IMR-90 (cell line): ENCODE measurements around the gene FAM118A. TPM values are rescaled to one million over a fixed set of nuclear protein-coding genes. Genes with fewer than 3 reads are reported as not detected.

ENCODE experiments used
- ATAC-seq: fragments of 200-7000 bp; cut with Tn5 transposase; 2 replicates; pipeline ENCODE4 v1.9.1; 2020; ENCODE audit warnings: low read depth, mild to moderate bottlenecking, moderate library complexity
- BruUV-seq: library from RNA; stranded (reverse); fragments of 400-500 nt; replicated peaks from 2 replicates; lab custom pipeline; 2021; lab: Mats Ljungman, UMichigan
- CTCF ChIA-PET: fragments of 300-600 bp; formaldehyde crosslinking; extraction: SDS; loops from one replicate; lab custom pipeline; 2021; ENCODE audit warnings: antibody characterized with exemption; lab: Yijun Ruan, JAX
- POLR2A ChIA-PET: fragments of 300-600 bp; sonication (Branson Sonifier 250); formaldehyde crosslinking; loops from one replicate; lab custom pipeline; 2022; ENCODE audit warnings: antibody characterized with exemption; ENCODE audit not compliant: unreplicated experiment; lab: Charles Lee
- DNase-seq: peaks from one replicate; pipeline ENCODE4 v3.0.0; 2013
- H2AFZ ChIP-seq: replicated peaks from 2 replicates; pipeline ENCODE3; 2013; ENCODE audit warnings: low read length, mild to moderate bottlenecking; ENCODE audit not compliant: poor library complexity
- H2AK5ac ChIP-seq: 2 replicates; pipeline ENCODE4 v1.6.1; 2013; ENCODE audit warnings: low read depth, low read length, inconsistent platforms
- H2AK9ac ChIP-seq: replicated peaks from 2 replicates; pipeline ENCODE3; 2013; ENCODE audit warnings: mild to moderate bottlenecking, low read depth, low read length, moderate library complexity; ENCODE audit not compliant: poor library complexity
- H2BK120ac ChIP-seq: 2 replicates; pipeline ENCODE4 v1.6.1; 2013; ENCODE audit warnings: low read depth, low read length, inconsistent platforms
- H2BK15ac ChIP-seq: 3 replicates; pipeline ENCODE4 v1.6.1; 2013; ENCODE audit warnings: low read depth, low read length, inconsistent platforms
- H2BK20ac ChIP-seq: 2 replicates; pipeline ENCODE4 v1.6.1; 2013; ENCODE audit warnings: low read depth, mild to moderate bottlenecking, inconsistent platforms, low read length, moderate library complexity
- H2BK5ac ChIP-seq: 2 replicates; pipeline ENCODE4 v1.6.1; 2013; ENCODE audit warnings: mild to moderate bottlenecking, low read depth, low read length, inconsistent platforms; ENCODE audit not compliant: poor library complexity, severe bottlenecking
- H3K14ac ChIP-seq: replicated peaks from 2 replicates; pipeline ENCODE4 v1.6.1; 2013; ENCODE audit warnings: low read depth, low read length, inconsistent platforms
- H3K18ac ChIP-seq: 2 replicates; pipeline ENCODE4 v1.6.1; 2013; ENCODE audit warnings: low read depth, low read length, control low read depth
- H3K23ac ChIP-seq: 2 replicates; pipeline ENCODE4 v1.6.1; 2013; ENCODE audit warnings: low read depth, low read length, inconsistent platforms
- H3K27ac ChIP-seq: 2 replicates; pipeline ENCODE4 v1.5.1; 2013; ENCODE audit warnings: mild to moderate bottlenecking, control low read depth, low read length; ENCODE audit not compliant: insufficient read depth
- H3K27me3 ChIP-seq: 2 replicates; pipeline ENCODE4 v1.6.1; 2013; ENCODE audit warnings: low read length; ENCODE audit not compliant: control insufficient read depth, insufficient read depth
- H3K36me3 ChIP-seq: 2 replicates; pipeline ENCODE4 v1.6.1; 2013; ENCODE audit warnings: low read length, mixed read lengths; ENCODE audit not compliant: control insufficient read depth, insufficient read depth
- H3K4ac ChIP-seq: 2 replicates; pipeline ENCODE4 v1.6.1; 2013; ENCODE audit warnings: low read depth, low read length, inconsistent platforms
- H3K4me1 ChIP-seq: 2 replicates; pipeline ENCODE4 v1.6.1; 2013; ENCODE audit warnings: low read length, mixed read lengths; ENCODE audit not compliant: control insufficient read depth, insufficient read depth
- H3K4me2 ChIP-seq: 2 replicates; pipeline ENCODE4 v1.6.1; 2013; ENCODE audit warnings: low read depth, mild to moderate bottlenecking, control low read depth, low read length, moderate library complexity
- H3K4me3 ChIP-seq: 2 replicates; pipeline ENCODE4 v1.5.1; 2013; ENCODE audit warnings: low read depth, mild to moderate bottlenecking, control low read depth, low read length, moderate library complexity; ENCODE audit not compliant: insufficient read depth
- H3K56ac ChIP-seq: 2 replicates; pipeline ENCODE4 v1.6.1; 2013; ENCODE audit warnings: low read length, inconsistent platforms; ENCODE audit not compliant: insufficient read depth; ENCODE audit errors: extremely low read depth
- H3K79me1 ChIP-seq, 2 experiments: 2 replicates each; pipeline ENCODE4 v1.6.1; 2013; ENCODE audit warnings: low read length in 2 of 2, inconsistent platforms in 1 of 2, low read depth in 1 of 2
- H3K9ac ChIP-seq: 2 replicates; pipeline ENCODE4 v1.6.1; 2013; ENCODE audit warnings: low read depth, low read length, control low read depth
- H3K9me1 ChIP-seq: 2 replicates; pipeline ENCODE4 v1.6.1; 2013; ENCODE audit warnings: low read length, inconsistent platforms; ENCODE audit not compliant: insufficient read depth
- H3K9me3 ChIP-seq: 2 replicates; pipeline ENCODE4 v1.6.1; 2013; ENCODE audit warnings: low read length; ENCODE audit not compliant: control insufficient read depth, insufficient read depth
- H4K20me1 ChIP-seq: 2 replicates; pipeline ENCODE4 v1.6.1; 2013; ENCODE audit warnings: low read length, inconsistent platforms; ENCODE audit not compliant: insufficient read depth
- H4K5ac ChIP-seq: 2 replicates; pipeline ENCODE4 v1.6.1; 2013; ENCODE audit warnings: mild to moderate bottlenecking, low read depth, low read length, control low read depth
- H4K8ac ChIP-seq, 2 experiments: 2 replicates each; pipeline ENCODE4 v1.6.1; 2013; ENCODE audit warnings: low read depth in 2 of 2, low read length in 2 of 2, control low read depth in 1 of 2, inconsistent platforms in 1 of 2
- H4K91ac ChIP-seq: 2 replicates; pipeline ENCODE4 v1.6.1; 2013; ENCODE audit warnings: low read depth, low read length, inconsistent platforms; ENCODE audit not compliant: insufficient read depth
- CEBPB ChIP-seq: IDR thresholded peaks from 2 replicates; pipeline ENCODE4 v1.6.1; 2012; ENCODE audit warnings: low read depth, low read length, improper control_type of control experiment
- WGBS, 2 experiments: methylation state at CpG; one replicate each; pipeline versions ENCODE4 v1.1.5 to v1.1.7; 2013; ENCODE audit warnings: missing lambda C conversion rate in 2 of 2; ENCODE audit not compliant: insufficient read length in 1 of 2; ENCODE audit errors: extremely low coverage in 2 of 2; 5-methylcytosine and 5-hydroxymethylcytosine counted together
- dilution Hi-C: fragments of 300-500 bp; cut with HindIII; formaldehyde crosslinking; loops from one replicate; pipeline ENCODE4 v1.14.3; 2018; ENCODE audit warnings: low sequenced_read_pairs; ENCODE audit not compliant: unreplicated experiment
- in situ Hi-C: fragments of 300-500 bp; cut with MboI; formaldehyde crosslinking; loops from 3 replicates; pipeline ENCODE4 v1.14.3; 2019; ENCODE audit warnings: low sequenced_read_pairs, inconsistent platforms, mixed read lengths
- intact Hi-C: fragments of 100-400 bp; cut with micrococcal nuclease; formaldehyde crosslinking; loops from 2 replicates; pipeline ENCODE4 v1.10.0; 2022
- polyA plus RNA-seq, 3 experiments: library from polyadenylated mRNA; depleted of rRNA; stranded (reverse); fragments of >200 nt; gene quantifications; 2 replicates each; pipeline ENCODE4 v1.2.3, GENCODE V29; 2012; ENCODE audit warnings: low replicate concordance in 1 of 3
- total RNA-seq: library from RNA; depleted of rRNA; stranded (reverse); fragments of >200 nt; gene quantifications from 2 replicates; pipeline ENCODE4 v1.2.3, GENCODE V29; 2012
- TF ChIP-seq, protein P1 (sequence below): fragments of 150-350 bp; IDR thresholded peaks from 2 replicates; pipeline ENCODE4 v1.6.1; 2017; ENCODE audit warnings: mild to moderate bottlenecking, antibody characterized with exemption, low read length, low read depth

The FAM118A gene
- total and polyA plus RNA-seq, 2 of the 4 experiments (the other 2 are of a cell fraction), result 20.6 to 95.6 TPM

DNA sequence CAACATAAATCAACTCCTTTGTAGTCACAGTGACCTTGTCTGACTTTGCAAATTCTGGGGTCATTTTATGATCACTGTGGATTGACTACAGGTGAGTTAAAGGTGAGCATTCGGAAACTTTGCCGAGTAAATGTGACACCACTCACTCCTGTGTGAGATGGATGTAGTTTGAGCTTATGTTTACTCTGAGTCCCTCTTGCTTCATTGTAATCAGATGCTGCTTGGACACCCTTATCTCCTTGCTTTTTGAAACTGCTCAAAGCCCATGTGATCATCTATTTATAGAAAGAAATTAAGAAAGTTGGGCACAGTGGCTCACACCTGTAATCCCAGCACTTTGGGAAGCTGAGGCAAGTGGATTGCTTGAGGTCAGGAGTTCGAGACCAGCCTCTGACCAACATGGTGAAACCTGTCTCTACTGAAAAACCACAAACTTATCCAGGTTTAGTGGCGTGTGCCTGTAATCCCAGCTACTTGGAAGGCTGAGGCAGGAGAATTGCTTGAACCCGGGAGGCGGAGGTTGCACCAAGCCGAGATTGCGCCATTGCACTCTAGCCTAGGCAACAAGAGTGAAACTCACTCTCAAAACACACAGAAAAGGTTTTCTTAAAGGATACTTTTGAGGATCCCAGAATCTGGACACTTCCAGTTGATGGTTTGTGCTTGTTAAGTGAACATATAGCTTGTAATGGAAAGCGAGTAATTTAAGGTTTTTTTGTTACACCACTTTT, 7.2 kb downstream of the FAM118A start:
- H3K14ac ChIP-seq, result no peak overlapping the region
- H3K79me1 ChIP-seq, result peaks cover 21 to 79% of the 10 kb centered on the region in 2 experiments
- H2AFZ ChIP-seq, result no peak overlapping the region
- H3K9ac ChIP-seq, result no peak overlapping the region
- H3K27ac ChIP-seq, result no peak overlapping the region; the same call in 1 of the 2 replicates
- no peak overlapping the region for H2BK5ac ChIP-seq
- no peak overlapping the region for H3K4me2 ChIP-seq
- 0 out of 2 replicates have a peak, but pooled peaks have one; percentile 9 for TF ChIP-seq CEBPB
- TF ChIP-seq, protein P1, sequence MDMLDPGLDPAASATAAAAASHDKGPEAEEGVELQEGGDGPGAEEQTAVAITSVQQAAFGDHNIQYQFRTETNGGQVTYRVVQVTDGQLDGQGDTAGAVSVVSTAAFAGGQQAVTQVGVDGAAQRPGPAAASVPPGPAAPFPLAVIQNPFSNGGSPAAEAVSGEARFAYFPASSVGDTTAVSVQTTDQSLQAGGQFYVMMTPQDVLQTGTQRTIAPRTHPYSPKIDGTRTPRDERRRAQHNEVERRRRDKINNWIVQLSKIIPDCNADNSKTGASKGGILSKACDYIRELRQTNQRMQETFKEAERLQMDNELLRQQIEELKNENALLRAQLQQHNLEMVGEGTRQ, result no peak
- H3K4me3 ChIP-seq, result no peak overlapping the region
- H3K4me1 ChIP-seq, result peaks cover 22% of the 10 kb centered on the region
- H2BK120ac ChIP-seq, result no peak overlapping the region
- no peak overlapping the region for H2AK9ac ChIP-seq
- no peaks in the 10 kb centered on the region for H3K36me3 ChIP-seq
- ATAC-seq (no peak), DNase-seq (no peak)
- no CpG with 5 or more reads among the region's 9 CpGs for WGBS, 2 experiments
- H3K9me1 ChIP-seq, result peaks cover 23% of the 10 kb centered on the region
- H2BK15ac ChIP-seq, result no peak overlapping the region
- in situ Hi-C loops, result no loop called here
- dilution Hi-C loops, result no loop called here
- no peaks in the 10 kb centered on the region for H3K27me3 ChIP-seq
- ChIA-PET CTCF (interaction anchor here (0.6 kb wide), 1 partner anchor 362 kb away, joined by 3 read pairs; no protein-coding TSS in a partner anchor), POLR2A (interaction anchor here (0.7 kb wide), 1 partner anchor 1036 kb away, joined by 3 read pairs; no protein-coding TSS in a partner anchor)
- no peak overlapping the region for H3K18ac ChIP-seq
- no peaks in the 10 kb centered on the region for H3K9me3 ChIP-seq
- no peak overlapping the region for H4K8ac ChIP-seq
- intact Hi-C loops, result loop anchor here (1.0 kb wide), 1 partner anchor 118 kb away; no protein-coding TSS in a partner anchor
- H3K23ac ChIP-seq, result no peak overlapping the region
- peak overlapping the region; percentile 62; the same call in 1 of the 2 replicates for H2AK5ac ChIP-seq
- peak overlapping the region; percentile 32; the same call in 1 of the 2 replicates for H4K5ac ChIP-seq
- 0 out of 2 replicates have a peak overlapping the region, but pooled peaks have one; percentile 7 for H3K4ac ChIP-seq
- BruUV-seq, result no TSS peak
- H3K56ac ChIP-seq, result no peak overlapping the region
- no peak overlapping the region for H2BK20ac ChIP-seq
- H4K91ac ChIP-seq, result no peak overlapping the region
- peaks cover 17% of the 10 kb centered on the region; the same call in 1 of the 2 replicates for H4K20me1 ChIP-seq
